Ectodermal cell (in vitro differentiated cells): ENCODE results near the gene EMID1.

Experiments used
- H3K27ac ChIP-seq: 2 replicates; pipeline ENCODE4 v1.7.0; 2013; ENCODE audit warnings: mild to moderate bottlenecking, low read depth, low read length; ENCODE audit not compliant: insufficient read depth, poor library complexity, severe bottlenecking
- H3K27me3 ChIP-seq: 2 replicates; pipeline ENCODE4 v1.7.0; 2013; ENCODE audit warnings: mild to moderate bottlenecking, low read length; ENCODE audit not compliant: insufficient read depth, control insufficient read depth, poor library complexity, severe bottlenecking
- H3K36me3 ChIP-seq: one replicate; pipeline ENCODE4 v1.7.0; 2013; ENCODE audit warnings: low read length; ENCODE audit not compliant: control insufficient read depth, insufficient read depth
- H3K4me1 ChIP-seq: one replicate; pipeline ENCODE4 v1.7.0; 2013; ENCODE audit warnings: low read length; ENCODE audit not compliant: control insufficient read depth, insufficient read depth
- H3K4me3 ChIP-seq: 2 replicates; pipeline ENCODE4 v1.7.0; 2013; ENCODE audit warnings: low read depth, low read length, control low read depth; ENCODE audit not compliant: insufficient read depth
- H3K9me3 ChIP-seq: 2 replicates; pipeline ENCODE4 v1.7.0; 2013; ENCODE audit warnings: mild to moderate bottlenecking, low read length, moderate library complexity; ENCODE audit not compliant: control insufficient read depth
- WGBS, 2 experiments: methylation state at CpG; one replicate each; pipeline ENCODE4 v1.1.7; 2013; ENCODE audit warnings: missing lambda C conversion rate in 2 of 2; 5-methylcytosine and 5-hydroxymethylcytosine counted together

Gene EMID1

GRCh38 chr22:29251981-29252911, 46.5 kb downstream of the EMID1 start:
- H3K27ac ChIP-seq, result no peak overlapping the region
- no peaks in the 10 kb centered on the region for H3K9me3 ChIP-seq
- no peaks in the 10 kb centered on the region for H3K36me3 ChIP-seq
- WGBS, 2 experiments, result 91 to 92% methylated on average over 10 of the region's 10 CpGs
- peaks cover 7% of the 10 kb centered on the region for H3K4me1 ChIP-seq
- H3K27me3 ChIP-seq, result no peaks in the 10 kb centered on the region
- no peak overlapping the region for H3K4me3 ChIP-seq

GRCh38 chr22:29253561-29254285, 48.0 kb downstream of the EMID1 start:
- no peak overlapping the region for H3K4me3 ChIP-seq
- 70 to 72% methylated on average over 14 of the region's 14 CpGs for WGBS, 2 experiments
- H3K9me3 ChIP-seq, result no peaks in the 10 kb centered on the region
- H3K27me3 ChIP-seq, result no peaks in the 10 kb centered on the region
- no peak overlapping the region for H3K27ac ChIP-seq
- H3K4me1 ChIP-seq, result peaks cover 7% of the 10 kb centered on the region
- H3K36me3 ChIP-seq, result no peaks in the 10 kb centered on the region

GRCh38 chr22:29254286-29254660, 48.6 kb downstream of the EMID1 start:
- no peak overlapping the region for H3K4me3 ChIP-seq
- 67 to 74% methylated on average over 4 of the region's 4 CpGs for WGBS, 2 experiments

GRCh38 chr22:29255064-29255621, 49.4 kb downstream of the EMID1 start:
- Histone ChIP-seq H3K36me3 (no peaks in the 10 kb centered on the region), H3K4me1 (peaks cover 7% of the 10 kb centered on the region), H3K9me3 (no peaks in the 10 kb centered on the region), H3K27ac (no peak overlapping the region), H3K4me3 (no peak overlapping the region), H3K27me3 (no peaks in the 10 kb centered on the region)
- WGBS, 2 experiments, result 94 to 96% methylated on average over 11 of the region's 11 CpGs

More at GRCh38 chr22:29254286-29254660, 48.6 kb downstream of the EMID1 start:
- no peak overlapping the region for H3K27ac ChIP-seq
- no peaks in the 10 kb centered on the region for H3K36me3 ChIP-seq
- H3K9me3 ChIP-seq, result no peaks in the 10 kb centered on the region
- H3K4me1 ChIP-seq, result peaks cover 7% of the 10 kb centered on the region
- H3K27me3 ChIP-seq, result no peaks in the 10 kb centered on the region

- H3K27ac ChIP-seq, result no peak overlapping the region
- H3K4me1 ChIP-seq, result peaks cover 7% of the 10 kb centered on the region
- 95 to 96% methylated on average over 8 of the region's 8 CpGs for WGBS, 2 experiments
- H3K9me3 ChIP-seq, result no peaks in the 10 kb centered on the region
- H3K27me3 ChIP-seq, result no peaks in the 10 kb centered on the region
- H3K4me3 ChIP-seq, result no peak overlapping the region
- no peaks in the 10 kb centered on the region for H3K36me3 ChIP-seq
These were observed 51.1 kb downstream of the EMID1 start for GRCh38 chr22:29256606-29257325.

- Histone ChIP-seq H3K4me3 (no peak overlapping the region), H3K36me3 (no peaks in the 10 kb centered on the region), H3K4me1 (peaks cover 7% of the 10 kb centered on the region), H3K9me3 (no peaks in the 10 kb centered on the region), H3K27ac (no peak overlapping the region), H3K27me3 (no peaks in the 10 kb centered on the region)
- whole genome bisulfite sequencing, 2 experiments, result 84 to 86% methylated on average over 8 of the region's 8 CpGs
These were observed 52.1 kb downstream of the EMID1 start for GRCh38 chr22:29257751-29258181.

- H3K4me3 ChIP-seq, result no peak overlapping the region
- 94 to 96% methylated on average over 17 of the region's 17 CpGs for WGBS, 2 experiments
- H3K27me3 ChIP-seq, result no peaks in the 10 kb centered on the region
- no peaks in the 10 kb centered on the region for H3K36me3 ChIP-seq
- peaks cover 7% of the 10 kb centered on the region for H3K4me1 ChIP-seq
- no peaks in the 10 kb centered on the region for H3K9me3 ChIP-seq
- no peak overlapping the region for H3K27ac ChIP-seq
These were observed 52.9 kb downstream of the EMID1 start for GRCh38 chr22:29258407-29259252.

- H3K4me1 ChIP-seq, result peaks cover under 1% of the 10 kb centered on the region
- no peaks in the 10 kb centered on the region for H3K9me3 ChIP-seq
- H3K36me3 ChIP-seq, result no peaks in the 10 kb centered on the region
- H3K4me3 ChIP-seq, result no peak overlapping the region
- WGBS, 2 experiments, result 74 to 75% methylated on average over 11 of the region's 11 CpGs
- H3K27ac ChIP-seq, result no peak overlapping the region
- H3K27me3 ChIP-seq, result no peaks in the 10 kb centered on the region
These were observed 53.7 kb downstream of the EMID1 start for GRCh38 chr22:29259253-29259899.

- Histone ChIP-seq H3K9me3 (no peaks in the 10 kb centered on the region), H3K27me3 (no peaks in the 10 kb centered on the region), H3K4me1 (no peaks in the 10 kb centered on the region), H3K27ac (no peak overlapping the region), H3K4me3 (no peak overlapping the region), H3K36me3 (peaks cover 2% of the 10 kb centered on the region)
- WGBS, 2 experiments, result 96 to 97% methylated on average over 13 of the region's 13 CpGs
These were observed 54.4 kb downstream of the EMID1 start for GRCh38 chr22:29260031-29260560.
